ENCODE measurements around the gene PRPH. TPM values are rescaled to one million over a fixed set of nuclear protein-coding genes. Genes with fewer than 3 reads are reported as not detected.
A peak's percentile ranks its signal among the peaks of the same experiment; 100 is the strongest.
"Not testable (repeated sequence)": the region's sequence is repeated elsewhere in the genome, so short reads cannot be mapped to it uniquely, and the experiment has no call there.

The PRPH gene
- total and polyA plus RNA-seq, 8 donors = 0.45 to 14.5 (median 9.0) TPM; not detected in 3

DNA sequence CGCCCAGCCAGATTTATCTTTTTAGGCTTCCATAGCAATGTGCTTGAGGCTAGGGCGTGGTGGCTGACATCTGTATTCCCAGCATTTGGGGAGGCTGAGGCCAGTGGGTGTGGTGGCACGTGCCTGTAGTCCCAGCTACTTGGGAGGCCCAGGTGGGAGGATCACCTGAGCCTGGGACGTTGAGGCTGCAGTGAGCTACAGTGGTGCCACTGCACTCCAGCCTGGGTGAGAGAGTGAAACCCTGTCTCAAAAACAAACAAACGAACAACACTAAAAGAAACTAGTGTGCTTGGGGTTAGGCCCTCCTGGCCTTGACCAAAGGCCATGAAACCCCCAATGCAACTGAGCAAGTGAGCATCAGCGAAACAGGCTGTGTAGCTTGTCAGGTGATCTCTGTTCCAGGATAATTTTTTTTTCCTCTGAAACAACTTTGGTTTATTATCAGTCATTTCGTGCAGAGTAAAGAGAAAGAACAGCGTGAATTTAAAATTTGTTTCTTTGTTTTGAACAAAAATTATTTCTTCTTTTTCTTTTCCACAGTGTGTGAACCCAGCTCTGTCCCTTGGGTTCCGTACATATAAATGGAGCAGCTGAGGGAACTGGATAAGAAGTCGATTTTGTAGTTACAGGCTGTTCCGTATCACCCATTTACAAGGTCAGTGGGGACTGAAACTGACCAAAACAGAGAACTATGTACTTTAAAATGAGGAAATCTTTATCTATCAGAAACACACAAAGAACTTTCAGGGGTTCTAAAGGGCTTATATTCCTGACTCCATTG is 38.9 kb upstream of the PRPH start:
- no peaks in the 10 kb centered on the region for H3K36me3 ChIP-seq
- WGBS, 5 donors = 83 to 90% (median 86%) methylated on average over 11 of the region's 11 CpGs
- H3K4me1 ChIP-seq = peaks cover 0 to 10% (median 0%) of the 10 kb centered on the region in 4 donors
- no peaks in the 10 kb centered on the region for H3K9me3 ChIP-seq
- no peaks in the 10 kb centered on the region for H3K27me3 ChIP-seq
- no peak for DNase-seq
- TF ChIP-seq, protein P1, sequence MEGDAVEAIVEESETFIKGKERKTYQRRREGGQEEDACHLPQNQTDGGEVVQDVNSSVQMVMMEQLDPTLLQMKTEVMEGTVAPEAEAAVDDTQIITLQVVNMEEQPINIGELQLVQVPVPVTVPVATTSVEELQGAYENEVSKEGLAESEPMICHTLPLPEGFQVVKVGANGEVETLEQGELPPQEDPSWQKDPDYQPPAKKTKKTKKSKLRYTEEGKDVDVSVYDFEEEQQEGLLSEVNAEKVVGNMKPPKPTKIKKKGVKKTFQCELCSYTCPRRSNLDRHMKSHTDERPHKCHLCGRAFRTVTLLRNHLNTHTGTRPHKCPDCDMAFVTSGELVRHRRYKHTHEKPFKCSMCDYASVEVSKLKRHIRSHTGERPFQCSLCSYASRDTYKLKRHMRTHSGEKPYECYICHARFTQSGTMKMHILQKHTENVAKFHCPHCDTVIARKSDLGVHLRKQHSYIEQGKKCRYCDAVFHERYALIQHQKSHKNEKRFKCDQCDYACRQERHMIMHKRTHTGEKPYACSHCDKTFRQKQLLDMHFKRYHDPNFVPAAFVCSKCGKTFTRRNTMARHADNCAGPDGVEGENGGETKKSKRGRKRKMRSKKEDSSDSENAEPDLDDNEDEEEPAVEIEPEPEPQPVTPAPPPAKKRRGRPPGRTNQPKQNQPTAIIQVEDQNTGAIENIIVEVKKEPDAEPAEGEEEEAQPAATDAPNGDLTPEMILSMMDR (IDR thresholded peaks at IDR 0.05) = no peak
- no peak for TF ChIP-seq POLR2A (IDR thresholded peaks at IDR 0.05)
- no peak for TF ChIP-seq POLR2AphosphoS5 (IDR thresholded peaks at IDR 0.05)
- TF ChIP-seq EP300 (IDR thresholded peaks at IDR 0.05) = no peak
- no peak overlapping the region for H3K27ac ChIP-seq
- intact Hi-C loops (cut with DNase I; ENCODE audit: low total_unique reads) = no loop called here
- H3K4me3 ChIP-seq = no peak overlapping the region

DNA sequence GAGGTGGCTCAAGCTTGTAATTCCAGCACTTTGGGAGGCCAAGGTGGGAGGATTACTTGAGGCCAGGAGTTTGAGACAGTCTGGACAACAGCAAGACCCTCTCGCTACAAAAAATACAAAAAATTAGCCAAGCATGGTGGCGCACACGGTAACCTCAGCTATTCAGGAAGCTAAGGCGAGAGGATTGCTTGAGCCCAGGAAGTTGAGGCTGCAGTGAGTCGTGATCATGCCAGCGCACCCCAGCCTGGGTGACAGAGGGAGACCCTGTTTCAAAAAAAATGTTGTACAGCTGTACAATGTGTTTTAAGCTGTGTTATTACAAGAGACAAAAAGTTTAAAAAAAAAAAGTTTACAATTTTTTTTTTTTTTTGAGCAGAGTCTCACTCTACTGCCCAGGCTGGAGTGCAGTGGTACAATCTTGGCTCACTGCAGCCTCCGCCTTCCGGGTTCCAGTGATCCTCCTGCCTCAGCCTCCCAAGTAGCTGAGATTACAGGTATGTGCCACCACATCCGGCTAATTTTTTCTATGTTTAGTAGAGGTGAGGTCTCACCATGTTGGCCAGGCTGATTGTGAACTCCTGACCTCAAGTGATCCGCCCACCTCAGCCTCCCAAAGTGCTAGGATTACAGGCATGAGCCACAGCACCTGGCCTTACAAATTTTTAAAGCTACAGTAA is 37.3 kb upstream of the PRPH start:
- WGBS, 5 donors = 87 to 93% (median 89%) methylated on average over 10 of the region's 10 CpGs
- intact Hi-C loops (cut with DNase I; ENCODE audit: low total_unique reads); H3K27me3 ChIP-seq; DNase-seq; H3K36me3 ChIP-seq; H3K4me3 ChIP-seq; H3K4me1 ChIP-seq; H3K27ac ChIP-seq; H3K9me3 ChIP-seq: not testable (repeated sequence)

DNA sequence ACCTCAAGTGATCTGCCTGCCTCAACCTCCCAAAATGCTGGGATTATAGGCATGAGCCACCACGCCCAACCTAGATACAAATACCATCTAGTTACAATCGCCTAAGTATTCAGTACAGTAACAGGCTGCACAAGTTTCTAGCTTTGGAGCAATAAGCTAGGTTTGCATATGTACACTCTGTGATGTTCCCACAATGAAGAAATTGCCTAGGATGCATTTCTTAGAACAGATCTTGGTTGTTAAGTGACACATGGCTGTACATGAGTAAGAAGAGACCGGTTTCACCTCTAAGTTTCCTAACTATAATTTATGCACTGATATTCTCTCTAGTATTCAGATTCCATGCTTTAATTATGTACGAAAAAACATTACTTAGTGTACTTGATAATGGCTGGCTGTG is 35.5 kb upstream of the PRPH start:
- TF ChIP-seq POLR2A (IDR thresholded peaks at IDR 0.05) = no peak
- TF ChIP-seq POLR2AphosphoS5 (IDR thresholded peaks at IDR 0.05) = no peak
- TF ChIP-seq EP300 (IDR thresholded peaks at IDR 0.05) = no peak
- TF ChIP-seq, protein P1 (IDR thresholded peaks at IDR 0.05) = no peak
- no peak for DNase-seq
- Histone ChIP-seq H3K36me3 (no peaks in the 10 kb centered on the region), H3K4me1 (peaks cover 5 to 21% (median 9%) of the 10 kb centered on the region in 4 donors), H3K9me3 (no peaks in the 10 kb centered on the region), H3K27ac (no peak overlapping the region), H3K4me3 (no peak overlapping the region), H3K27me3 (no peaks in the 10 kb centered on the region)
- WGBS, 5 donors = 84 to 93% (median 92%) methylated on average over 4 of the region's 4 CpGs
- intact Hi-C loops (cut with DNase I; ENCODE audit: low total_unique reads) = no loop called here

DNA sequence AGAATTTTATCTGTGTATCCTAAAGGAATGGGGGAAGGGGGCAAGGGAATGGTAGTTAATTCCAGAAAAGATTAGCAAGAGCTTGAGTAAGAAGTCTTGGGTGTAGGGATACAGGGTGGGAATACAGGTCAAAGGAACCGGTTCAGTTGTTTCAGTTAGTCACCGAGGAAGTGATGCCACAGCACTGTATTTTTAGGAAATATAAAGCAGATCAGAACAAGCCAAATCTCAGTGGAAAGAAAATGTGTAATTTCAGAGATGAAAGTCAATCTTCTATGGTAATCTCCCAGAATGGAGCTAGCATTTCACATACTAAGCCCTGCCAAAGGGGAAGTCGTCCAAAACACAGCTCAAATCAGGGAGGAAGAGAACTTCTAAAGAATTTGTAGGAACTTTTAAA is 34.8 kb upstream of the PRPH start:
- Histone ChIP-seq H3K36me3 (no peaks in the 10 kb centered on the region), H3K4me1 (peaks cover 6 to 21% (median 9%) of the 10 kb centered on the region in 4 donors), H3K27ac (peak overlapping the region in 2 of 5 donors; percentile 11 to 39), H3K4me3 (no peak overlapping the region), H3K27me3 (no peaks in the 10 kb centered on the region), H3K9me3 (no peaks in the 10 kb centered on the region)
- intact Hi-C loops (cut with DNase I; ENCODE audit: low total_unique reads) = no loop called here
- TF ChIP-seq EP300 (IDR thresholded peaks at IDR 0.05) (no peak), POLR2A (IDR thresholded peaks at IDR 0.05) (no peak), POLR2AphosphoS5 (IDR thresholded peaks at IDR 0.05) (no peak)
- TF ChIP-seq, protein P1 (IDR thresholded peaks at IDR 0.05) = no peak
- DNase-seq = peak in 1 of 2 donors; percentile 73
- 38 to 55% (median 49%) methylated on average over 3 of the region's 3 CpGs for WGBS, 5 donors
